ENCODE results near the gene FAM98B. TPM values are rescaled to one million over a fixed set of nuclear protein-coding genes. Genes with fewer than 3 reads are reported as not detected.

The FAM98B gene
- total RNA-seq, 6 donors from 2014 or later, result 2.2 to 30.4 (median 15.8) TPM

DNA sequence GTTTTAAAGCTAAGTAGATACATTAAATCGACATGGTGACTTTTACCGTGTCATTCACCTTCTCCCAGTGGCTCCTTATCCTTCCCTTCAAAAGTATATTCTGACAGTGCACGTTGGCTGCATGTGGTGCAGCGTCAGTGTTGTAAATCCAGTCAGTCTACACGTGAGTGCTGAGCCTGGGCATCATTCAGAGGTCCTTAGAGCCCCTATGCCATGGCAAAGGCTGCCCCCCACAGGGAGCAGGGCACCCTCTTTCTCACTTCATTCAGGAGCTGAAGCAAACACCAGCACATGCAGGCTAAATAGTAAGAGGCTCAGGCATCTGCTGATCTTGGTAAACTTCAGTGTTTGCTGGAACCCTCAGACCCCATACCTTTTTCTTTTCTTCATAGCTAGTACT lies 67.4 kb downstream of the FAM98B start:
- Histone ChIP-seq H3K9me3 (no peaks in the 10 kb centered on the region), H3K27me3 (no peaks in the 10 kb centered on the region), H3K4me3 (no peak overlapping the region), H3K27ac (no peak overlapping the region), H3K36me3 (no peaks in the 10 kb centered on the region), H3K4me1 (no peaks in the 10 kb centered on the region)
- TF ChIP-seq POLR2A (IDR thresholded peaks at IDR 0.05) (no peak), EP300 (IDR thresholded peaks at IDR 0.05) (no peak), POLR2AphosphoS5 (IDR thresholded peaks at IDR 0.05) (no peak)
- TF ChIP-seq, protein P1, sequence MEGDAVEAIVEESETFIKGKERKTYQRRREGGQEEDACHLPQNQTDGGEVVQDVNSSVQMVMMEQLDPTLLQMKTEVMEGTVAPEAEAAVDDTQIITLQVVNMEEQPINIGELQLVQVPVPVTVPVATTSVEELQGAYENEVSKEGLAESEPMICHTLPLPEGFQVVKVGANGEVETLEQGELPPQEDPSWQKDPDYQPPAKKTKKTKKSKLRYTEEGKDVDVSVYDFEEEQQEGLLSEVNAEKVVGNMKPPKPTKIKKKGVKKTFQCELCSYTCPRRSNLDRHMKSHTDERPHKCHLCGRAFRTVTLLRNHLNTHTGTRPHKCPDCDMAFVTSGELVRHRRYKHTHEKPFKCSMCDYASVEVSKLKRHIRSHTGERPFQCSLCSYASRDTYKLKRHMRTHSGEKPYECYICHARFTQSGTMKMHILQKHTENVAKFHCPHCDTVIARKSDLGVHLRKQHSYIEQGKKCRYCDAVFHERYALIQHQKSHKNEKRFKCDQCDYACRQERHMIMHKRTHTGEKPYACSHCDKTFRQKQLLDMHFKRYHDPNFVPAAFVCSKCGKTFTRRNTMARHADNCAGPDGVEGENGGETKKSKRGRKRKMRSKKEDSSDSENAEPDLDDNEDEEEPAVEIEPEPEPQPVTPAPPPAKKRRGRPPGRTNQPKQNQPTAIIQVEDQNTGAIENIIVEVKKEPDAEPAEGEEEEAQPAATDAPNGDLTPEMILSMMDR (IDR thresholded peaks at IDR 0.05), result no peak
- ATAC-seq (ENCODE audit: low FRiP score in 2 of 2) (no peak), DNase-seq (no peak)
- WGBS, 2 donors, result 61 to 65% methylated on average over 5 of the region's 5 CpGs

- no peaks in the 10 kb centered on the region for H3K9me3 ChIP-seq
- no peaks in the 10 kb centered on the region for H3K36me3 ChIP-seq
- no peaks in the 10 kb centered on the region for H3K27me3 ChIP-seq
- ATAC-seq (ENCODE audit: low FRiP score in 2 of 2) (no peak), DNase-seq (no peak)
- TF ChIP-seq POLR2A (IDR thresholded peaks at IDR 0.05), result no peak
- TF ChIP-seq EP300 (IDR thresholded peaks at IDR 0.05), result no peak
- TF ChIP-seq POLR2AphosphoS5 (IDR thresholded peaks at IDR 0.05), result no peak
- TF ChIP-seq, protein P1 (IDR thresholded peaks at IDR 0.05), result no peak
- no peaks in the 10 kb centered on the region for H3K4me1 ChIP-seq
- H3K27ac ChIP-seq, result no peak overlapping the region
- WGBS, 2 donors, result 89 to 92% methylated on average over 4 of the region's 4 CpGs
- H3K4me3 ChIP-seq, result no peak overlapping the region
Observed at GRCh38 chr15:38522922-38523321, 69.0 kb downstream of the FAM98B start.

GRCh38 chr15:38524156-38524555 lies 70.2 kb downstream of the FAM98B start:
- ATAC-seq (ENCODE audit: low FRiP score in 2 of 2), result no peak
- Histone ChIP-seq H3K36me3 (no peaks in the 10 kb centered on the region), H3K4me1 (no peaks in the 10 kb centered on the region), H3K27ac (no peak overlapping the region), H3K4me3 (no peak overlapping the region), H3K27me3 (no peaks in the 10 kb centered on the region), H3K9me3 (no peaks in the 10 kb centered on the region)
- no peak for DNase-seq
- TF ChIP-seq POLR2A (IDR thresholded peaks at IDR 0.05) (no peak), EP300 (IDR thresholded peaks at IDR 0.05) (no peak), POLR2AphosphoS5 (IDR thresholded peaks at IDR 0.05) (no peak)
- TF ChIP-seq, protein P1 (IDR thresholded peaks at IDR 0.05), result no peak
- 84 to 89% methylated on average over 5 of the region's 5 CpGs for WGBS, 2 donors

GRCh38 chr15:38525489-38525888 lies 71.6 kb downstream of the FAM98B start:
- DNase-seq, result no peak
- ATAC-seq (ENCODE audit: low FRiP score in 2 of 2), result no peak
- H3K27ac ChIP-seq, result no peak overlapping the region
- no peaks in the 10 kb centered on the region for H3K27me3 ChIP-seq
- 91 to 95% methylated on average over 6 of the region's 6 CpGs for WGBS, 2 donors
- H3K36me3 ChIP-seq, result no peaks in the 10 kb centered on the region
- no peak overlapping the region for H3K4me3 ChIP-seq
- H3K4me1 ChIP-seq, result no peaks in the 10 kb centered on the region
- TF ChIP-seq EP300 (IDR thresholded peaks at IDR 0.05), result no peak
- TF ChIP-seq POLR2AphosphoS5 (IDR thresholded peaks at IDR 0.05), result no peak
- TF ChIP-seq, protein P1 (IDR thresholded peaks at IDR 0.05), result no peak
- no peak for TF ChIP-seq POLR2A (IDR thresholded peaks at IDR 0.05)
- H3K9me3 ChIP-seq, result no peaks in the 10 kb centered on the region

DNA sequence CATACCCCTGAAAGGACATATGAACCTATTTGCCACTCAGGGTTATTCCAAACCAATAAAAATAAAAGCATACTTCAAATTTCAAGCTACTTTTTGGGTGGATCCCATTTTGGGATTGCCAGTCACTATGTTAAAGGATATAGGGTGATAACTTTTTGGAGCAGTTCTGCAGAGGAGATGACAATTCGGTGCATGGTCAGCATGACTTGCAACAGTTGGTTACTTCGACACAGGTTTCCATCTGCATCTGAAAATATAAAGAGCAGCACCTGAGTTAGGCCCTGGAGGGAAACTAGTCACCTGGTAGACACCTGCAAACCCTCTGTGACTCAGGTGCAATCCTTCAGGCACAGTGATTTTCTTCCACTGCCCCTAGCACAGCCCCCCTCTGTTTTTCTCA lies 72.2 kb downstream of the FAM98B start:
- ATAC-seq (ENCODE audit: low FRiP score in 2 of 2) (no peak), DNase-seq (no peak)
- H3K27me3 ChIP-seq, result no peaks in the 10 kb centered on the region
- H3K27ac ChIP-seq, result no peak overlapping the region
- 93 to 96% methylated on average over 2 of the region's 2 CpGs for WGBS, 2 donors
- TF ChIP-seq EP300 (IDR thresholded peaks at IDR 0.05), result no peak
- TF ChIP-seq, protein P1 (IDR thresholded peaks at IDR 0.05), result no peak
- no peak overlapping the region for H3K4me3 ChIP-seq
- H3K4me1 ChIP-seq, result no peaks in the 10 kb centered on the region
- no peaks in the 10 kb centered on the region for H3K9me3 ChIP-seq
- no peaks in the 10 kb centered on the region for H3K36me3 ChIP-seq
